Caco-2 (cell line): ENCODE results near the gene COX5A. TPM values are rescaled to one million over a fixed set of nuclear protein-coding genes. Genes with fewer than 3 reads are reported as not detected.

ENCODE experiments used
- BruUV-seq: library from RNA; stranded (reverse); fragments of 400-500 nt; replicated peaks from 2 replicates; lab custom pipeline; 2021; lab: Mats Ljungman, UMichigan
- CTCF ChIA-PET: fragments of 300-600 bp; sonication (Branson Sonifier 250); formaldehyde crosslinking; loops from one replicate; lab custom pipeline; 2022; ENCODE audit warnings: antibody characterized with exemption; lab: Charles Lee
- POLR2A ChIA-PET: fragments of 300-600 bp; sonication (Branson Sonifier 250); formaldehyde crosslinking; loops from one replicate; lab custom pipeline; 2022; ENCODE audit warnings: antibody characterized with exemption; lab: Charles Lee
- DNase-seq, 2 experiments: peaks; one replicate each; pipeline versions ENCODE4 v3.0.0 to v3.0.0-alpha.2; 2020 to 2022
- H3K27me3 ChIP-seq: replicated peaks from 2 replicates; pipeline ENCODE4 v1.6.0; 2011; ENCODE audit warnings: low read length; ENCODE audit not compliant: control insufficient read depth, insufficient read depth
- H3K36me3 ChIP-seq: 2 replicates; pipeline ENCODE4 v1.5.1; 2011; ENCODE audit warnings: low read length; ENCODE audit not compliant: control insufficient read depth, insufficient read depth
- H3K4me1 ChIP-seq: fragments of 250-450 bp; sonication (Bioruptor Pico); 2 replicates; pipeline ENCODE4 v1.5.1; 2020; ENCODE audit warnings: mild to moderate bottlenecking
- H3K4me3 ChIP-seq: 2 replicates; pipeline ENCODE4 v1.5.1; 2011; ENCODE audit warnings: low read depth, mild to moderate bottlenecking, control low read depth, low read length
- H3K9me3 ChIP-seq: fragments of 250-450 bp; sonication (Bioruptor Pico); 2 replicates; pipeline ENCODE4 v1.5.1; 2020; ENCODE audit warnings: mild to moderate bottlenecking, moderate library complexity
- H3K27ac Mint-ChIP-seq: one replicate; pipeline ENCODE4 v1.8.0; 2022; ENCODE audit warnings: mixed read lengths; ENCODE audit not compliant: unreplicated experiment
- H3K27me3 Mint-ChIP-seq: one replicate; pipeline ENCODE4 v1.8.0; 2022; ENCODE audit warnings: mixed read lengths; ENCODE audit not compliant: insufficient read depth, unreplicated experiment
- H3K36me3 Mint-ChIP-seq: one replicate; pipeline ENCODE4 v1.8.0; 2022; ENCODE audit warnings: mild to moderate bottlenecking, mixed read lengths; ENCODE audit not compliant: insufficient read depth, unreplicated experiment
- H3K4me1 Mint-ChIP-seq: one replicate; pipeline ENCODE4 v1.8.0; 2022; ENCODE audit warnings: low read depth, mixed read lengths; ENCODE audit not compliant: unreplicated experiment
- H3K4me3 Mint-ChIP-seq: one replicate; pipeline ENCODE4 v1.8.0; 2022; ENCODE audit warnings: mild to moderate bottlenecking, moderate library complexity, mixed read lengths; ENCODE audit not compliant: unreplicated experiment
- H3K9me3 Mint-ChIP-seq: one replicate; pipeline ENCODE4 v1.8.0; 2022; ENCODE audit warnings: mixed read lengths; ENCODE audit not compliant: unreplicated experiment
- intact Hi-C: fragments of 100-400 bp; cut with micrococcal nuclease; formaldehyde crosslinking; loops from one replicate; pipeline ENCODE4 v1.10.0; 2022; ENCODE audit not compliant: unreplicated experiment
- total RNA-seq: library from RNA; stranded (reverse); gene quantifications from 2 replicates; pipeline ENCODE4 v1.2.3, GENCODE V29; 2022
- TF ChIP-seq, protein P1 (sequence below), 2 experiments: fragments of 200-600 bp in 1 of 2; IDR thresholded peaks; 1 replicate in 1 of 2; 2 replicates in 1 of 2; pipeline versions ENCODE4 v1.5.1 to v1.8.0; 2011 to 2022; ENCODE audit warnings: antibody characterized with exemption in 1 of 2, control low read depth in 1 of 2, inconsistent platforms in 1 of 2, low read depth in 1 of 2, low read length in 1 of 2, mild to moderate bottlenecking in 1 of 2, moderate library complexity in 1 of 2; ENCODE audit not compliant: insufficient read depth in 1 of 2, severe bottlenecking in 1 of 2, unreplicated experiment in 1 of 2

Gene COX5A
- total RNA-seq, 1 experiment from 2014 or later, result 318 TPM

DNA sequence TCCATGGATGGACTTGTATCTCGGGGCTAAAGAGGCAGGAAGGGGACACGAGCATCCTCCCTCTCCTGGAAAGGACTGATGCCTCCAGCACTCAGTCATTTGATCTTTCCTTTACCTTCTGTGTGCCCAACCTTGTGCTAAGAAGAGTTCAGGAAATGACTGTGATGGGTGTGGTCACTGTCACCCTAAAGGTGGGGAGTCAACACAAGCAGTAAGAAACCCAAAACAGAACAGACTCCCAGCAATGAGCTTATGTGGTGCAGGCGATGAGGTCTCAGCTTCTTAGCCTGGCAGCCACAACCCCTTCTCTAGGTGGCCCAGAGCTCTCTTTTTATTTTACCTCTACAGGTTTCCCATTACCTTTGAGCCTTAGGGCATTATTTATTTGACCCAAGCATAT, 44.2 kb downstream of the COX5A start:
- Mint-ChIP-seq H3K4me3 (no peak overlapping the region), H3K4me1 (peaks cover 11% of the 10 kb centered on the region), H3K27me3 (no peaks in the 10 kb centered on the region), H3K36me3 (peaks cover 44% of the 10 kb centered on the region), H3K9me3 (no peaks in the 10 kb centered on the region), H3K27ac (no peak overlapping the region)
- no TSS peak for BruUV-seq
- H3K4me3 ChIP-seq, result no peak overlapping the region
- POLR2A ChIA-PET, result no interaction called here
- intact Hi-C loops, result no loop called here
- H3K9me3 ChIP-seq, result no peaks in the 10 kb centered on the region
- H3K27me3 ChIP-seq, result no peaks in the 10 kb centered on the region
- H3K36me3 ChIP-seq, result no peaks in the 10 kb centered on the region
- TF ChIP-seq, protein P1, sequence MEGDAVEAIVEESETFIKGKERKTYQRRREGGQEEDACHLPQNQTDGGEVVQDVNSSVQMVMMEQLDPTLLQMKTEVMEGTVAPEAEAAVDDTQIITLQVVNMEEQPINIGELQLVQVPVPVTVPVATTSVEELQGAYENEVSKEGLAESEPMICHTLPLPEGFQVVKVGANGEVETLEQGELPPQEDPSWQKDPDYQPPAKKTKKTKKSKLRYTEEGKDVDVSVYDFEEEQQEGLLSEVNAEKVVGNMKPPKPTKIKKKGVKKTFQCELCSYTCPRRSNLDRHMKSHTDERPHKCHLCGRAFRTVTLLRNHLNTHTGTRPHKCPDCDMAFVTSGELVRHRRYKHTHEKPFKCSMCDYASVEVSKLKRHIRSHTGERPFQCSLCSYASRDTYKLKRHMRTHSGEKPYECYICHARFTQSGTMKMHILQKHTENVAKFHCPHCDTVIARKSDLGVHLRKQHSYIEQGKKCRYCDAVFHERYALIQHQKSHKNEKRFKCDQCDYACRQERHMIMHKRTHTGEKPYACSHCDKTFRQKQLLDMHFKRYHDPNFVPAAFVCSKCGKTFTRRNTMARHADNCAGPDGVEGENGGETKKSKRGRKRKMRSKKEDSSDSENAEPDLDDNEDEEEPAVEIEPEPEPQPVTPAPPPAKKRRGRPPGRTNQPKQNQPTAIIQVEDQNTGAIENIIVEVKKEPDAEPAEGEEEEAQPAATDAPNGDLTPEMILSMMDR (IDR thresholded peaks at IDR 0.05; ENCODE audit: insufficient read depth in 1 of 2, low read depth in 1 of 2, low read length in 1 of 2, severe bottlenecking in 1 of 2, unreplicated experiment in 1 of 2), result no peak
- DNase-seq, result no peak
- 0 out of 2 replicates have a peak, but pooled peaks cover 6% of the 10 kb centered on the region for H3K4me1 ChIP-seq
- CTCF ChIA-PET, result no interaction called here

DNA sequence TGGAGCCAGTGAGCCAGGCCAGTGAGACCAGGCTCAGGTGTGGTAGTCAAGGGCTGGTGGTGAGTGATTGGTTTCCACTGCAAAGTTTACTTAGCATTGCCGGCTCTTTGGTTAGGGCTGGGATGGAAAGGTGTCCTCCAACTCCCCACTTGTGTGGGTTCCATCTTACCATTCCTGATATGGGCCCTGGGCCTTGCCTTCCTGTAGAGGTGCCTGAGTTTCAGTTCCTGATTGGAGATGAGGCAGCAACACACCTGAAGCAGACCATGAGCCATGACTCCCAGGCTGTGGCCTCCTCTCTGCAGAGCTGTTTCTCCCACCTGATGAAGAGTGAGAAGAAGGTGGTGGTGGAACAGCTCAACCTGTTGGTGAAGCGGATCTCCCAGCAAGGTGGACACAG, 44.9 kb downstream of the COX5A start:
- no peaks in the 10 kb centered on the region for H3K27me3 Mint-ChIP-seq
- Histone ChIP-seq H3K27me3 (no peaks in the 10 kb centered on the region), H3K4me3 (no peak overlapping the region), H3K36me3 (no peaks in the 10 kb centered on the region), H3K4me1 (0 out of 2 replicates have a peak, but pooled peaks cover 6% of the 10 kb centered on the region), H3K9me3 (no peaks in the 10 kb centered on the region)
- TF ChIP-seq, protein P1 (IDR thresholded peaks at IDR 0.05; ENCODE audit: insufficient read depth in 1 of 2, low read depth in 1 of 2, low read length in 1 of 2, severe bottlenecking in 1 of 2, unreplicated experiment in 1 of 2), result no peak
- ChIA-PET CTCF (no interaction called here), POLR2A (no interaction called here)
- intact Hi-C loops, result no loop called here
- H3K27ac Mint-ChIP-seq, result no peak overlapping the region
- H3K4me3 Mint-ChIP-seq, result no peak overlapping the region
- BruUV-seq, result no TSS peak
- no peaks in the 10 kb centered on the region for H3K9me3 Mint-ChIP-seq
- peaks cover 37% of the 10 kb centered on the region for H3K36me3 Mint-ChIP-seq
- H3K4me1 Mint-ChIP-seq, result peaks cover 11% of the 10 kb centered on the region
- DNase-seq, result no peak

- no TSS peak for BruUV-seq
- TF ChIP-seq, protein P1 (IDR thresholded peaks at IDR 0.05; ENCODE audit: insufficient read depth in 1 of 2, low read depth in 1 of 2, low read length in 1 of 2, severe bottlenecking in 1 of 2, unreplicated experiment in 1 of 2), result no peak
- CTCF ChIA-PET, result interaction anchor here (0.7 kb wide), 1 partner anchor 46 kb away, joined by 4 read pairs; no protein-coding TSS in a partner anchor
- DNase-seq, result no peak
- intact Hi-C loops, result no loop called here
- Histone ChIP-seq H3K4me1 (0 out of 2 replicates have a peak, but pooled peaks cover 6% of the 10 kb centered on the region), H3K27me3 (no peaks in the 10 kb centered on the region), H3K9me3 (no peaks in the 10 kb centered on the region), H3K36me3 (no peaks in the 10 kb centered on the region), H3K4me3 (no peak overlapping the region)
- H3K27me3 Mint-ChIP-seq, result no peaks in the 10 kb centered on the region
- H3K4me1 Mint-ChIP-seq, result peaks cover 11% of the 10 kb centered on the region
- no peak overlapping the region for H3K4me3 Mint-ChIP-seq
- H3K9me3 Mint-ChIP-seq, result no peaks in the 10 kb centered on the region
- peaks cover 31% of the 10 kb centered on the region for H3K36me3 Mint-ChIP-seq
- POLR2A ChIA-PET, result interaction anchor here (0.5 kb wide), 1 partner anchor 351 kb away, joined by 3 read pairs; the partner anchor contains the start of gene ARID3B
- no peak overlapping the region for H3K27ac Mint-ChIP-seq
These were observed 45.6 kb downstream of the COX5A start for GRCh38 chr15:74892313-74892712.
